GM12872 (cell line): ENCODE measurements around the gene PNLIPRP3.
A peak's percentile ranks its signal among the peaks of the same experiment; 100 is the strongest.

Experiments used
- TF ChIP-seq, protein P1 (sequence below): IDR thresholded peaks from 3 replicates; pipeline ENCODE4 v1.5.1; 2011; ENCODE audit warnings: low read depth, mild to moderate bottlenecking, low read length, moderate library complexity; ENCODE audit not compliant: insufficient read depth

Gene PNLIPRP3

DNA sequence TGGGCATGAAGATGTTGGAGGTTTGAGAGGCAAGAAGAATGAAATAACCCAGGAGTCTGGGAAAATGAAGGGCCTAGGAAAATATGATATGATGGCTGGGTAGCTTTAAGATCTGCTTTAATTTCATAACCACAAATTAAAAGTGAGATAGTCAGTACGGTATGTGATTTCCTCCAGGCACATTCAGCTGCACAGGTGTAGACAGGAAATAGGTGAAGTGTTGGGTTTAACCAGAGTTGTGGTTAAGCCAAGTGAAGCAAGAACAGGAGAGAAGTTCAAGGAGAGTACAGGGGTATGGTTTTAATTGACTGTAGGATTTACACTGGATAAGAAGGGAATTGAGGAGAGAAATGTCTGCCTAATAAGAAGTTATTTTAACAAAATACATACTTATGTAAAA is 2.6 kb downstream of the PNLIPRP3 start:
- TF ChIP-seq, protein P1, sequence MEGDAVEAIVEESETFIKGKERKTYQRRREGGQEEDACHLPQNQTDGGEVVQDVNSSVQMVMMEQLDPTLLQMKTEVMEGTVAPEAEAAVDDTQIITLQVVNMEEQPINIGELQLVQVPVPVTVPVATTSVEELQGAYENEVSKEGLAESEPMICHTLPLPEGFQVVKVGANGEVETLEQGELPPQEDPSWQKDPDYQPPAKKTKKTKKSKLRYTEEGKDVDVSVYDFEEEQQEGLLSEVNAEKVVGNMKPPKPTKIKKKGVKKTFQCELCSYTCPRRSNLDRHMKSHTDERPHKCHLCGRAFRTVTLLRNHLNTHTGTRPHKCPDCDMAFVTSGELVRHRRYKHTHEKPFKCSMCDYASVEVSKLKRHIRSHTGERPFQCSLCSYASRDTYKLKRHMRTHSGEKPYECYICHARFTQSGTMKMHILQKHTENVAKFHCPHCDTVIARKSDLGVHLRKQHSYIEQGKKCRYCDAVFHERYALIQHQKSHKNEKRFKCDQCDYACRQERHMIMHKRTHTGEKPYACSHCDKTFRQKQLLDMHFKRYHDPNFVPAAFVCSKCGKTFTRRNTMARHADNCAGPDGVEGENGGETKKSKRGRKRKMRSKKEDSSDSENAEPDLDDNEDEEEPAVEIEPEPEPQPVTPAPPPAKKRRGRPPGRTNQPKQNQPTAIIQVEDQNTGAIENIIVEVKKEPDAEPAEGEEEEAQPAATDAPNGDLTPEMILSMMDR, result no peak

GRCh38 chr10:116431598-116431997 is 4.0 kb downstream of the PNLIPRP3 start:
- TF ChIP-seq, protein P1, result no peak

GRCh38 chr10:116437076-116437692 is 9.5 kb downstream of the PNLIPRP3 start:
- TF ChIP-seq, protein P1, result no peak

- TF ChIP-seq, protein P1, result no peak
Measured at GRCh38 chr10:116440330-116441030, 12.8 kb downstream of the PNLIPRP3 start.

GRCh38 chr10:116444527-116445142 is 17.0 kb downstream of the PNLIPRP3 start:
- TF ChIP-seq, protein P1, result peak; percentile 86

GRCh38 chr10:116450861-116451260 is 23.2 kb downstream of the PNLIPRP3 start:
- TF ChIP-seq, protein P1, result no peak

DNA sequence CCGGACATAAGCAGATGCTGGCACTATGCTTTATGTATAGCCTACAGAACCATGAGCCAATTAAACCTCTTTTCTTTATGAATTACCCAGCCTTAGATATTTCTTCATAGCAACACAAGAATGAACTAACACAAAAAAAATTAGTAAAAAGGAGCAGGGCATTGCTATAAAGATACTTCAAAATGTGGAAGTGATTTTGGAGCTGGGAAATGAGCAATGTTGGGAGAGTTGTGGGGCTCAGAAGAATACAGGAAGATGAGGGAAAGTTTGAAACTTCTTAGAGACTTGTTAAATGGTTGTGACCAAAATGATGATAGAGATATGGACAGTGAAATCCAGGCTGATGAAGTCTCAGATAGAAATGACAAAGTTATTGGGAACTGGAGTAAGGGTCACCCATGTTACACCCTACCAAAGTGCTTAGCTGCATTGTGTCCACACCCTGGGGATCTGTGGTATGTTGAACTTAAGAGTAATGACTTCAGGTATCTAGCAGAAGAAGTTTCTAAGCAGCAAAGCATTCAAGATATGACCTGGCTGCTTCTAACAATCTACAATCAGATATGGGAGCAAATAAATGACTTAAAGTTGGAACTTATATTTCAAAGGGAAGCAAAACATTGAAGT is 24.2 kb downstream of the PNLIPRP3 start:
- TF ChIP-seq, protein P1, result no peak
